ENCODE measurements around the gene PRLR. TPM values are rescaled to one million over a fixed set of nuclear protein-coding genes. Genes with fewer than 3 reads are reported as not detected.
A peak's percentile ranks its signal among the peaks of the same experiment; 100 is the strongest.

PRLR gene
- total and polyA plus RNA-seq, 2 of the 13 experiments (the other 11 are each of a cell fraction or from before 2014, with no cell fraction given): 12.2 to 13.3 TPM

- TF ChIP-seq ZNF577 (CRISPR knock-in tag; IDR thresholded peaks at IDR 0.05; ENCODE audit: borderline replicate concordance, low read depth) (no peak), CSRNP2 (CRISPR knock-in tag; conservative IDR thresholded peaks at IDR 0.05; ENCODE audit: low read depth) (no peak), ISL2 (CRISPR knock-in tag; IDR thresholded peaks at IDR 0.05) (no peak), SRSF1 (optimal IDR thresholded peaks at IDR 0.05; ENCODE audit: low read depth, low read length) (no peak), MED13 (CRISPR knock-in tag; IDR thresholded peaks at IDR 0.05) (no peak), GATAD2A (CRISPR knock-in tag; IDR thresholded peaks at IDR 0.05) (peak; percentile 52; the same call in 1 of the 2 replicates), PRDM10 (CRISPR knock-in tag; IDR thresholded peaks at IDR 0.05; ENCODE audit: low read depth) (no peak), AKNA (CRISPR knock-in tag; IDR thresholded peaks at IDR 0.05; ENCODE audit: borderline replicate concordance) (no peak), ZNF335 (CRISPR knock-in tag; IDR thresholded peaks at IDR 0.05) (no peak), PBX2 (CRISPR knock-in tag; IDR thresholded peaks at IDR 0.05) (no peak), DDIT3 (CRISPR knock-in tag; IDR thresholded peaks at IDR 0.05) (no peak), PRDM4 (CRISPR knock-in tag; IDR thresholded peaks at IDR 0.05; ENCODE audit: borderline replicate concordance) (no peak)
Observed at GRCh38 chr5:35230038-35230611, at the start of gene PRLR (continued).
